ENCODE results near the gene SLC22A31.
"Not testable (repeated sequence)": the region's sequence is repeated elsewhere in the genome, so short reads cannot be mapped to it uniquely, and the experiment has no call there.

Gene SLC22A31

DNA sequence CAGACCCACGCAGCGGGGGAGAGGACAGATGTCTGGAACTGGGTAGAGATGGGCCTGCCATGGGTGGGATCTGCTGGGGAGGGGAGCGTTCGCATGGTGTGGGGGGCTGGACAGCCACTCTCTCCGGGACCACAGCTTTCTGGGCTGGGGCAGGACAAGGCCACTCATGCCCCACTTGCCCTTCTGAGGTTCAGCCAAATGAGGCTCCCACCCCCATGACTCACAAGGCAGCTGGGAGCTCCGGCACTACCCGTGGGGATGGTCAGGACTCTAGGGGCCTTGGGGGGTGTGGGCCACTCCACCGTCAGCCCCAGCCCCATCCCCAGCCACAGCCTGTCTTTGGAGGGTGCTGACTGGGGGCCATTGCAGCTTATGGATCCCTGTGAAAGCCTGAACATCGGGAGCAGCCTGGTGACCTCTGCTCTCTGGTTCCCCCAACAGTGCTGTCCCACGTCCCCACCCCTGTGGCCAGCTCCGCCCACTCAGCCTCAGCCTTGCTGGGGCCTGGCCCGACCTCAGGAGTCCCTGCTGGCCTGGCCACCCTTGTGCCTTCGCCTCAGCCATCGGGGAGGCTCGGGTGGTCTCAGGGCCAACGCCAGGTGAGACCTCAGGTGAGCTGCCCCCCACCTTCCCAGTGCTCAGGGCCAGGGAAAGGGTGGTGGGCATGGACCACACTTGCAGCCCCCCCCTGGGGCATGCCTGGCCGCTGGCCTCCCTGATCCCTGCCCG, 33.5 kb downstream of the SLC22A31 start:
- TF ChIP-seq, protein P1, sequence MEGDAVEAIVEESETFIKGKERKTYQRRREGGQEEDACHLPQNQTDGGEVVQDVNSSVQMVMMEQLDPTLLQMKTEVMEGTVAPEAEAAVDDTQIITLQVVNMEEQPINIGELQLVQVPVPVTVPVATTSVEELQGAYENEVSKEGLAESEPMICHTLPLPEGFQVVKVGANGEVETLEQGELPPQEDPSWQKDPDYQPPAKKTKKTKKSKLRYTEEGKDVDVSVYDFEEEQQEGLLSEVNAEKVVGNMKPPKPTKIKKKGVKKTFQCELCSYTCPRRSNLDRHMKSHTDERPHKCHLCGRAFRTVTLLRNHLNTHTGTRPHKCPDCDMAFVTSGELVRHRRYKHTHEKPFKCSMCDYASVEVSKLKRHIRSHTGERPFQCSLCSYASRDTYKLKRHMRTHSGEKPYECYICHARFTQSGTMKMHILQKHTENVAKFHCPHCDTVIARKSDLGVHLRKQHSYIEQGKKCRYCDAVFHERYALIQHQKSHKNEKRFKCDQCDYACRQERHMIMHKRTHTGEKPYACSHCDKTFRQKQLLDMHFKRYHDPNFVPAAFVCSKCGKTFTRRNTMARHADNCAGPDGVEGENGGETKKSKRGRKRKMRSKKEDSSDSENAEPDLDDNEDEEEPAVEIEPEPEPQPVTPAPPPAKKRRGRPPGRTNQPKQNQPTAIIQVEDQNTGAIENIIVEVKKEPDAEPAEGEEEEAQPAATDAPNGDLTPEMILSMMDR (IDR thresholded peaks at IDR 0.05; ENCODE audit: control insufficient read depth, extremely low read depth, insufficient read depth): no peak
- no peak for DNase-seq (ENCODE audit: low read depth)
- no peak overlapping the region for H3K4me3 ChIP-seq (ENCODE audit: low read depth, low read length)

DNA sequence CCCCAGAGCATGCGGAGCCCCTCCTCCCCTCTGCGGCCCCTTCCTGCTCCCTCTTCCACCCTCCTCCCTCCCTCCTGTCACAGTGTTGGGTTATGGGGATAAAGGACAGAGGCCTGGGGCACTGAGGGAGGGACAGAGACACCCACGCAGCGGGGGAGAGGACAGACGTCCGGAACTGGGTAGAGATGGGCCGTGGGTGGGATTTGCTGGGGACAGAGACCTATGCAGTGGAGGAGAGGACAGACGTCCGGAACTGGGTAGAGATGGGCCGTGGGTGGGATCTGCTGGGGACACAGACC, 34.7 kb downstream of the SLC22A31 start:
- H3K4me3 ChIP-seq (ENCODE audit: low read depth, low read length); DNase-seq (ENCODE audit: low read depth): not testable (repeated sequence)

DNA sequence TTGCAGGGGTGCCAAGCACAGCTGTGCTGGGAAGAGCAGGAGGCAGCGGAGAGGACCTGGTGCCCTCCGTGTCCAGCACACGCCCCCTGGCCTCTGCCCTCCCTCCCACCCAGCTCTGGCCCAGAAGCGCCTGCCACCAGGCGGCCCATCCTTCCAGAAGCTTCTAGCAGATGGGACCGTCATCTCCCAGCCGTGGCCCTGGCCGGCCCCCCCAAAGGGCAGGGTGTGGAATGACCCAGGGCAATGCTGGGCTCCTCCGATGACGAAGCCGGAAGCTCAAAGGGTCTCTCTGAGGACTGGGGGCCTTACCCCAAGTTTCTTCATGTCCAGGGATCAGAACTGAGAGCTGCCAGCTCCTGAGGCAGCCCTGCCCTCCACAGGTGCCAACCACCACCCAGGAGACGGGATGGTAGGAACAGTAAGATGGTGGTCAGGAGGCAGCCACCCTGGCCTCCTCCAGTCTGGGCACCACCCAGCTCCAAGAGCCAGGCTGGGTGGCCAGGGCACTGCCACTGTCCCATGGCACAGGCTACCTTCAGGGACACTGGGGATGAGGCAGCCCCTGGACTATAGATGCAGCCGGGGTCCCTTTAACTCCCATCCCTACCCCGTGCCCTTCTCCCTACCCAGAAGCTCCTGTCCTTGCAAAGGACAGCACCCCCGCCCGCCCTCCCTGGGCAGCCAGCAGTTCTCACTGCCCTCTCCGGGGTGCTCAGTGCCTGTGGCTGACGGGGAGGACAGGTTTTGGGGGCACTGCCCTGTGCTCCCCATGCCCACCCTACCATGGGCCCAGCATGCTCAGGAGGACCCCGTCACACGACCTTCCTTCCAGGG, 35.3 kb downstream of the SLC22A31 start:
- no peak for DNase-seq (ENCODE audit: low read depth)
- TF ChIP-seq, protein P1 (IDR thresholded peaks at IDR 0.05; ENCODE audit: control insufficient read depth, extremely low read depth, insufficient read depth): no peak
- H3K4me3 ChIP-seq (ENCODE audit: low read depth, low read length): no peak overlapping the region

DNA sequence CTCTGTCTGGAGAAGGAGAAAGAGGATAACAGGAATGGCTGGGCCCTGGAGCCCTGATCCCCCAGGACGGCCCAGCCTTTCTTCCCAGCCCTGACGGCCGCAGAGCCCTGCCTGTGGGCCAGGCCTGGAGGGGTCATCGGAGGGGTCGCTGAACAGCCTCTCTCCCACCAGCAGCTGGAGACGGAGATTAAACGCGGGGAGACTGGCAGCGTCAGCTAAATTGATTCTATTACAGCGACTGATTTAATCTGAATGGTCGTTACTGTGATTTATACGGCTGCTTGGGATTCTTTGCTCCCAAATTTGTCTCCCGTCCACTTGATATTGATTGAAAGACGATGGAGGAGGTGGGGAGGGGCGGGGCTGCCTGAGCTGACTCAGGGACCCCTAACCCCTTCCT, 35.9 kb downstream of the SLC22A31 start:
- TF ChIP-seq, protein P1 (IDR thresholded peaks at IDR 0.05; ENCODE audit: control insufficient read depth, extremely low read depth, insufficient read depth): no peak
- no peak overlapping the region for H3K4me3 ChIP-seq (ENCODE audit: low read depth, low read length)
- no peak for DNase-seq (ENCODE audit: low read depth)

DNA sequence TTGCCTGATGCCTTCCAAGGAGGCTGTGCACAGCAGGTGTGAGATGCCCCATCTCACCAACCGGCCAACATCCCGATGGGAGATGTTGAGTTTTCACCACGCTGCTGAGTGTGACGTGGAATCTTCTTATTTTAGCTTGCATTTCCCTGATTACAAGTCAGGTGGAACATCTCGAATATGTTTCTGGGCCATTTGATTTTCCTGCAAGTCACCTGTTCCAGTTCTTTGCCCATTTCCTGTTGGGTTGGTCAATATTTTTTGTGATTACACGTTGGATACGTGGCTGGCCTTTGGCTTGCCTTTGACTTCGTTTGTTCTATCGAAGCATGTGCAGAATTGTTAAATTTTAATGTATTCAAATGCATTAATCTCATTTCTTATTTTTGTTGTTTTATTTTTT, 37.0 kb downstream of the SLC22A31 start:
- TF ChIP-seq, protein P1 (IDR thresholded peaks at IDR 0.05; ENCODE audit: control insufficient read depth, extremely low read depth, insufficient read depth): no peak
- no peak for DNase-seq (ENCODE audit: low read depth)
- no peak overlapping the region for H3K4me3 ChIP-seq (ENCODE audit: low read depth, low read length)

DNA sequence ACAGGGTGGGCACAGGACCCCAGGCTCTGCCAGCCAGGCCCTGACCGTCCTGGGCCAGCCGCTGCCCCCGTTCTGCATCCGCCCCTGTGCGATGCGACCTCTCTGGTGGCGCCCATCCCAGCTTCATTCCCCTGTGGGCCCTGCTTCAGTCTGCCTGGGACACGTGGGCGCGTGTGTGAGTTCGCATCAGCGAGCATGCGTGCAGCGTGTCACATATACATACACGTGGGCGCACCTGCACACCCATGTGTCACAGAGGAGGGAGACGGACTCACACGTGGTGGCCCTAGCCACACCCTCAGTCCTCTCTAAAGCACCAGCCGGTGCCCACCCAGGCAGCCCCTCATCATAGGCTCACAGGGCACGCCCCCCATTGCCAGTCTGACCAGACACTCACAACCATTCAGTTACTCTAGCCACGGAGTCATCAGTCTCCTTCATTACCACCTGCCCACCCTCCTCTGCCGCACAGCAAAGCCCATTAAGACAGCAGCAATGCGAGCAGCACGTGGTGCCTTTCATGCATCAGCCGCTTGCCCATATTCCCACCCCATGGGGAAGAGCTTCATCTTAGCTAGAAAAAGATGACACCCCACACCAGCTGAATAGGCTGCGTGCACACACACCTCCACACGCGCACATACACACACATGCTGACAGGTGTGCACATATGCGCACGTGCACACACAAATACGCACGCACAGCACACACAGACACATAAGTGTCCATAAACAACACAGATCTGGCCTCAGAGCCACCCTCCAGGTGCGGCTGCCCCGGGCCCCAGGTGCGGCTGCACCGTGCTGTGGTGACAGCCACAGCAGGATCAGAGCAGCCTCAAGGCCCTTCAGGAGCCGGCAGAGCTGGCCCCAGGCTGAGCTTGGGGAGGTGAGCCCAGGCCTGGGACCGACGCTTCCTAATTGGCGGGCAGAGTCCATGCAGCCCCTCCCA, 38.3 kb downstream of the SLC22A31 start:
- TF ChIP-seq, protein P1 (IDR thresholded peaks at IDR 0.05; ENCODE audit: control insufficient read depth, extremely low read depth, insufficient read depth): no peak
- no peak overlapping the region for H3K4me3 ChIP-seq (ENCODE audit: low read depth, low read length)
- no peak for DNase-seq (ENCODE audit: low read depth)
